HepG2 (cell line): ENCODE data around the gene ATAD3C. TPM values are rescaled to one million over a fixed set of nuclear protein-coding genes. Genes with fewer than 3 reads are reported as not detected.

Source experiments
- ARNTL ChIP-seq: sonication (generic); formaldehyde crosslinking; IDR thresholded peaks from 2 replicates; pipeline ENCODE4 v1.4.0; 2020; ENCODE audit warnings: mild to moderate bottlenecking, missing genetic modification reagents
- HDAC1 ChIP-seq: sonication (generic); formaldehyde crosslinking; IDR thresholded peaks from 2 replicates; pipeline ENCODE4 v1.5.1; 2020; ENCODE audit warnings: mild to moderate bottlenecking, missing genetic modification reagents
- KLF16 ChIP-seq, 2 experiments: sonication (generic) in 1 of 2; formaldehyde crosslinking in 1 of 2; IDR thresholded peaks; 2 replicates each; pipeline versions ENCODE4 v1.6.1 to v1.8.0; 2016 to 2023; ENCODE audit warnings: missing genetic modification reagents in 2 of 2, missing compliant biosample characterization in 1 of 2
- PBX3 ChIP-seq: sonication (generic); formaldehyde crosslinking; IDR thresholded peaks from 2 replicates; pipeline ENCODE4 v1.8.1; 2023; ENCODE audit warnings: missing genetic modification reagents, inconsistent platforms, borderline replicate concordance
- SSRP1 ChIP-seq: IDR thresholded peaks from 2 replicates; pipeline ENCODE4 v1.6.1; 2016; ENCODE audit warnings: control low read depth
- TERF1 ChIP-seq: sonication (generic); formaldehyde crosslinking; IDR thresholded peaks from 2 replicates; pipeline ENCODE4 v1.8.0; 2022; ENCODE audit warnings: mild to moderate bottlenecking, missing genetic modification reagents, moderate library complexity
- WIZ ChIP-seq: sonication (generic); formaldehyde crosslinking; IDR thresholded peaks from 2 replicates; pipeline ENCODE4 v1.5.1; 2020; ENCODE audit warnings: mild to moderate bottlenecking, missing genetic modification reagents
- ZBTB40 ChIP-seq, 2 experiments: fragments of 450-650 bp in 1 of 2; sonication (generic) in 1 of 2; formaldehyde crosslinking in 1 of 2; IDR thresholded peaks; 2 replicates each; pipeline versions ENCODE4 v1.6.1 to v1.8.0; 2016 to 2022; ENCODE audit warnings: antibody characterized with exemption in 1 of 2, mild to moderate bottlenecking in 1 of 2, missing genetic modification reagents in 1 of 2
- ZNF225 ChIP-seq: sonication (generic); formaldehyde crosslinking; IDR thresholded peaks from 2 replicates; pipeline ENCODE4 v1.4.0; 2020; ENCODE audit warnings: mild to moderate bottlenecking, missing genetic modification reagents
- ZNF333 ChIP-seq: sonication (generic); formaldehyde crosslinking; IDR thresholded peaks from 2 replicates; pipeline ENCODE4 v1.4.0; 2020; ENCODE audit warnings: mild to moderate bottlenecking, missing genetic modification reagents, borderline replicate concordance
- ZNF563 ChIP-seq: sonication (generic); formaldehyde crosslinking; IDR thresholded peaks from 2 replicates; pipeline ENCODE4 v1.8.0; 2022; ENCODE audit warnings: mild to moderate bottlenecking, moderate library complexity, missing genetic modification reagents
- ZNF709 ChIP-seq: sonication (generic); formaldehyde crosslinking; IDR thresholded peaks from 2 replicates; pipeline ENCODE4 v1.5.0; 2020; ENCODE audit warnings: mild to moderate bottlenecking, missing genetic modification reagents
- polyA plus RNA-seq, 8 experiments: library from polyadenylated mRNA; depleted of rRNA in 3 of 8; stranded (reverse) in 7 of 8; unstranded in 1 of 8; fragments of >200 nt; fragmentation: Illumina TruSeq in 4 of 8; extraction: Trizol in 4 of 8; gene quantifications; 2 replicates each; pipeline versions ENCODE4 v1.2.1 to v1.2.3, GENCODE V29; 2011 to 2016; ENCODE audit warnings: low read depth in 4 of 8, missing spikeins in 1 of 8, mixed read lengths in 1 of 8; ENCODE audit not compliant: insufficient read depth in 1 of 8
- total RNA-seq, 5 experiments: library from RNA; depleted of rRNA; stranded (reverse); fragments of >200 nt; fragmentation: Illumina TruSeq; extraction: Trizol; gene quantifications; 2 replicates each; pipeline ENCODE4 v1.2.3, GENCODE V29; 2016; ENCODE audit warnings: low read depth in 1 of 5
- TF ChIP-seq, protein P1 (sequence below): IDR thresholded peaks from 2 replicates; pipeline ENCODE4 v1.6.1; 2016; ENCODE audit warnings: missing biosample characterization, missing genetic modification reagents, low read depth
- TF ChIP-seq, protein P2 (sequence below): sonication (generic); formaldehyde crosslinking; IDR thresholded peaks from 2 replicates; pipeline ENCODE4 v1.4.0; 2020; ENCODE audit warnings: mild to moderate bottlenecking, missing genetic modification reagents

The ATAD3C gene
- total and polyA plus RNA-seq, 2 of the 13 experiments (the other 11 are each of a cell fraction or from before 2014, with no cell fraction given) = 2.4 to 3.2 TPM

DNA sequence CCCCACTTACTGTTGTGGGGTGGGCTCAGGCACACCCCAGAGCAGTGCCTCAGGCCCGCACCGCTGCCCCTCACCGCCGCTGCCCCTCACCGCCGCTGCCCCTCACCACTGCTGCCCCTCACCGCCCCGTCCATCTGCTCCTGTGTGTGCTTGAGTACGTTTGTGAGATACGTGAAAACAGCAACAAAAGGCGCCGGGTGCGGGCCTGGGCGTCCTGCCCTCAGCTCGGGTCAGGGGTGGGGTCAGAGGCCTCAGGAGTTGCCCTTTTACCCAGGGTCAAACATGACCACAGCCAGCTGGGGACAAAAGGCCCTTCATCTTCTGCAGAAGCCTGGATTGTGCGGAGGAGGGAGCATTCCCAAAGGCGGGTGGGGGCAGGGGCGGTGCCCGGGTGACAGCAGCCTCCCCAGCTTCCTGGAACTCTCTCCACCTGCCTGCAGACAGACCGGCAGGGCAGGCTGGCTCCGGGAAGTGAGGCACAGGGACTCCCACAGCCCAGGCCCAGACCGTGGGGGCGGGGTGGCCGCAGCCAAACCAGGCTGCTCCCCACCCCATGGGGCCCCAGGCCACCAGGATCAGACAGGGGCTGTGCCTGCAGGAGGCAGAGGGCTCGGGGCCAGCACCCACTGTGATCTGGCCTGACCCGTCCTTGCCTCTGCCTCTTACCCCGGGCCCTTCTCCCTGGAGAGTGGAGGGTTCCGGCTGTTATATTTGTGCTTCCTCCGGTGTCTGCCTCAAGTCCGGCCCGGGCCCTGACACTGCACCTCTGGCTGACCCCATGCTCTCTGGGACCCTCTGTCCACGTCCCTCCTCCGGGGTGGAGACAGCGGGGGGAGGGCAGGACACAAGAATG lies 16.3 kb upstream of the ATAD3C start (continued):
- TF ChIP-seq, protein P1, sequence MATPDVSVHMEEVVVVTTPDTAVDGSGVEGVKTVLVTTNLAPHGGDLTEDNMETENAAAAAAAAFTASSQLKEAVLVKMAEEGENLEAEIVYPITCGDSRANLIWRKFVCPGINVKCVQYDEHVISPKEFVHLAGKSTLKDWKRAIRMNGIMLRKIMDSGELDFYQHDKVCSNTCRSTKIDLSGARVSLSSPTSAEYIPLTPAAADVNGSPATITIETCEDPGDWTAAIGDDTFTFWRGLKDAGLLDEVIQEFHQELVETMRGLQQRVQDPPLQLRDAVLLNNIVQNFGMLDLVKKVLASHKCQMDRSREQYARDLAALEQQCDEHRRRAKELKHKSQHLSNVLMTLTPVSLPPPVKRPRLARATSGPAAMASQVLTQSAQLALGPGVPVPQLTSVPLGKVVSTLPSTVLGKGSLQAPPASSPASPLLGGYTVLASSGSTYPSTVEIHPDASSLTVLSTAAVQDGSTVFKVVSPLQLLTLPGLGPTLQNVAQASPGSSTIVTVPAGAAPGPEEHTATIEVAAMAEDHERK (CRISPR knock-in tag) = no peak
- TF ChIP-seq SSRP1 (no peak), HDAC1 (peak; percentile 86), PBX3 (CRISPR knock-in tag) (no peak), ZBTB40 (IDR thresholded peaks at IDR 0.05) (no peak), ZBTB40 (CRISPR knock-in tag; IDR thresholded peaks at IDR 0.05) (no peak; the same call in none of the 2 replicates), ZNF709 (CRISPR knock-in tag) (peak; percentile 50; the same call in 1 of the 2 replicates), ZNF225 (no peak; the same call in 1 of the 2 replicates), ZNF333 (CRISPR knock-in tag) (no peak), ARNTL (CRISPR knock-in tag) (peak; percentile 75), ZNF563 (peak; percentile 81), WIZ (CRISPR knock-in tag) (0 out of 2 replicates have a peak, but pooled peaks have one; percentile 67), TERF1 (CRISPR knock-in tag) (no peak), KLF16 (CRISPR knock-in tag; IDR thresholded peaks at IDR 0.05) (peak in 1 of 2 experiments; percentile 96; a peak in 2 of 4 replicates)
- TF ChIP-seq, protein P2, sequence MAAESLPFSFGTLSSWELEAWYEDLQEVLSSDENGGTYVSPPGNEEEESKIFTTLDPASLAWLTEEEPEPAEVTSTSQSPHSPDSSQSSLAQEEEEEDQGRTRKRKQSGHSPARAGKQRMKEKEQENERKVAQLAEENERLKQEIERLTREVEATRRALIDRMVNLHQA = no peak
